Neuron (in vitro differentiated cells): ENCODE measurements around the gene FRMD4B.

ENCODE experiments used
- H2AFZ ChIP-seq: one replicate; pipeline ENCODE4 v1.6.1; 2013; ENCODE audit warnings: low read depth, mild to moderate bottlenecking, inconsistent platforms, low read length, moderate library complexity
- H3K27me3 ChIP-seq: one replicate; pipeline ENCODE4 v1.6.1; 2013; ENCODE audit warnings: low read length; ENCODE audit not compliant: insufficient read depth
- H3K36me3 ChIP-seq: one replicate; pipeline ENCODE4 v1.6.1; 2013; ENCODE audit warnings: low read length; ENCODE audit not compliant: insufficient read depth
- H3K4me1 ChIP-seq: one replicate; pipeline ENCODE4 v1.6.1; 2013; ENCODE audit warnings: low read length; ENCODE audit not compliant: insufficient read depth
- H3K4me3 ChIP-seq: 2 replicates; pipeline ENCODE4 v1.5.1; 2013; ENCODE audit warnings: mild to moderate bottlenecking, low read length, moderate library complexity
- H3K9me3 ChIP-seq: one replicate; pipeline ENCODE4 v1.6.1; 2013; ENCODE audit warnings: low read length

FRMD4B gene

DNA sequence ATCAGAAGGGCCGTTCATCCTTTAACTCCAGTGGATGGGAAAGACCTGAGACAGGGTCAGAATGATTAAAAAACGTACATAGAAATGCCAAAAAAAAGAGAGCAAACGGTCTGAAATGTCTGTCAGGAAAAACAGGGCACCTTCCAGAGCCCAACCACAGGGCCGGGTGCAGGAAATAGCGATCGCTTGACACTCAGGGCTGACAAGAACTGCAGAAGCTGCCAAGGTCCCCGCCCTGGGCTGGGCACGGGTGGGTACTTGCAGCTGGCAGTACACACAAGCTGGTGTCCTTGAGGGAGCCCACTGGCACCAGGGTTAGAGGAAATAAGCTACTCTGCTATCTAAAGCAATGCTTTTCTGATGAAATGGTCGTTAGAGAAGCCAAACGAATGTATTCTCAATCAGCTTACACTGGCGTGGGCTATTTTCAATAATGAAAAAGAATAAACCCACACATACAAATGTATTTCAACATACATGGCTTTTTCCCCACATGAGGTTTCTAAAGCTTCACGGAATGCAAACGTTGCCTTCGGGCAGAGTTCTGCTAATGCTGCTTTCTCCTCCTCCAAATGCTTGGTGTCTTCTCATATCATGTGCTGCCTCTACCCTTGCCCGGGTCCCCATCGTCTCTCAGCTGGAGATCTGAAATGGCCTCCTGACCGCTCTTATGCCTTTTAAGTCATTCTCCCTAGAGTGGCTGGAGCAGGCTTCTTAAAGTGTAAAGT, 15.6 kb downstream of the FRMD4B start:
- H3K9me3 ChIP-seq: no peaks in the 10 kb centered on the region
- no peaks in the 10 kb centered on the region for H3K4me1 ChIP-seq
- H2AFZ ChIP-seq: no peak overlapping the region
- H3K4me3 ChIP-seq: no peak overlapping the region
- H3K27me3 ChIP-seq: no peaks in the 10 kb centered on the region
- no peaks in the 10 kb centered on the region for H3K36me3 ChIP-seq

DNA sequence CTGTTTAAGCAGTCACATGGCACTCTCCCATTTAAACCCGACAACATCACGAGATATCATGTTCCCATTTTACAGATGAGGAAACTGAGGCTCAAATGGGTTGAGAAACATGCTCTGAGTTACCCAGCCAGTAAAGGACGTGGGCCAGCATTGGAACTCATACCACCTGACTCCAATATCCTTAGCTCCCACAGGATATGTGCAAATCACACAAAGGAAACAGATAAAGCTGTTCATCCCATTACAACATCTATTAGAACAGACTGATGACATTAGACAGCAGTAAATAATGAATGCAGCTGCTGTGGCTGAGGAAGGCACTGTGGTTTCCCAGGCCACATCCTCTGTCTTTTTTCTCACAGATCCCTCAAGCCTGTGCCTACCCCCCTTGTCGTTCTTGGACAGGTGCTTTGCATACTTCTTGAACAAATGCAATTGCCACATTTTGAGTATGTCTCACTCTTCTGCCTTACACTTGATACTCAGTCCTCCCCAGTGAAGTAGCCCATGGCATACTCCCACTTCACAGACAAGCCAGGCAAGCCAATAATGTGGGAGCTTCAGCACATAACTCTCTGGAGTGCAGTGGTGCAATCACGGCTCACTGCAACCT, 17.7 kb downstream of the FRMD4B start:
- Histone ChIP-seq H2AFZ (no peak overlapping the region), H3K27me3 (no peaks in the 10 kb centered on the region), H3K4me1 (no peaks in the 10 kb centered on the region), H3K9me3 (no peaks in the 10 kb centered on the region), H3K36me3 (no peaks in the 10 kb centered on the region), H3K4me3 (no peak overlapping the region)

DNA sequence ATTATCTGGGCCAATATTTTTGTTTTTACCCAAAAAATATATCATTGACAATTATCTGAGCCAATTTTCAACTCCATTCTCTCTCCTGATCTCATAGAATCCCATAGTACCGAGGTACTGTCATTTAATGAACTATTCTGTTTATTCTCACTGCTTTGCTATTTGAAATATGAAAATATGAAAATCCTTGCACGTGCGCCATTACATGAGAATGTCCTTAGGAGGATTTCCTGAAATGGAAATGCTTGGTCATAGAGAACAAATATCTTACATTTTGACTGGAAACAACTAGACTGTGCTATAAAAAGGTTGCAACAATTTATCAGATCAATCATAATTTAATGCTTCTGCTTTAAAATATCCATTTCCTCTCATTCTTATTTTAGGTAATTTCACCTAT, 18.3 kb downstream of the FRMD4B start:
- Histone ChIP-seq H2AFZ (no peak overlapping the region), H3K4me3 (no peak overlapping the region), H3K9me3 (no peaks in the 10 kb centered on the region), H3K4me1 (no peaks in the 10 kb centered on the region), H3K36me3 (no peaks in the 10 kb centered on the region), H3K27me3 (no peaks in the 10 kb centered on the region)

DNA sequence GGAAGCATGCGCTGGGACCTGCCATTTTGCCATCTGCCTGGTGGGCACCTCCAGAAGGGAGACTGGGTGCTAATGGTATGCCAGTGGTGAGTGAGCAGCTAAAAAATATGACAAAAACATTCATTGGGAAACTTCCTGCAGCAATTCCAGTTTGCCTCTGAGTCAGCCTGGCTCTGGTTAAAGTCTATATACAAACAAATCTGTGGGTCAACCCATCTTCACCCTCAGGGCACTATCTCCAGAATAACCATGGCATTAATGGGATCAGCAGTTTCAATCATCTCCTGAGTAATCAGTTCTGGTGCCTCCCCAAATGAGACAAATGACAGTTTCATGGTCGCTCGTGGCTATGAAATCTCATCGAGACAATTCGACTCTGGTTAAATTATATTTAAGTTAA, 21.5 kb downstream of the FRMD4B start:
- no peak overlapping the region for H2AFZ ChIP-seq
- H3K4me3 ChIP-seq: no peak overlapping the region
- H3K9me3 ChIP-seq: no peaks in the 10 kb centered on the region
- no peaks in the 10 kb centered on the region for H3K36me3 ChIP-seq
- H3K27me3 ChIP-seq: no peaks in the 10 kb centered on the region
- H3K4me1 ChIP-seq: no peaks in the 10 kb centered on the region

DNA sequence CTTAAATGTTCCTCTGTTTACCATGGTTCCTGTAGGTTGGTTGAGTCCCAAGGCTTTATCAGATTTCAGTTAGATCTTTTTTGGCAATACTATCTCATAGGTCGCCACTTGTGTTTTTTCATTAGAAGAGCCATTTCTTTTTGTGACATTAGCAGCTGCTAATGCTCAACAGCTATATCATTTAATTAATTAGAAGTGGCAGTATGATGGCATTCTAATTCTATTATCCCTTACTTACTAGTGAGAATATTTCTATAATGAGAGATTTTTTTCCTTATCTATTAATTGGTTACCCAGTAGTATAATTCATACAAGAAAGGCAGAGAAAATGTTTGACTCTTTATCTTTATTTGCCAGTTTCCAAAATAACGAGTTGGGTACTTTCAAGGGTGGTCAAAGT, 25.2 kb downstream of the FRMD4B start:
- Histone ChIP-seq H2AFZ (no peak overlapping the region), H3K4me3 (no peak overlapping the region), H3K27me3 (no peaks in the 10 kb centered on the region), H3K9me3 (no peaks in the 10 kb centered on the region), H3K4me1 (no peaks in the 10 kb centered on the region), H3K36me3 (no peaks in the 10 kb centered on the region)

DNA sequence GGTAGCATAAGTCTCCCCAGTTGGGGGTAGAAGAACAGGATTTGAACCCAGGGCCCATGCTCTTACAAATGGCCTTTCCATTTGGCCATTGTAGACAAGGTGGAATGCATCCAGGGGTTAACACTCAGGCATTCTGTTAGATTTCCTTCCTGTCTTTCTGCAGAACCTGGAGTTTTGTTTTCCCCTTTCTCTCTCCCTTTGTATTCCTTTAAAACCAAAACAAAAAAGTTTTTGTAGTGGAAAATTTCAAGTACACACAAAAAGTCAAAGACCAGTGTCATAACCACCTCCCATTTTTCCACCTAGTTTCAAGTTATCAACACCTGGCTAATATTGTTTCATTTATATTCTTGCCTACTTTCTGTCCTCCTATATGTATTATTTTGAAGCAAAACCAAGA, 26.0 kb downstream of the FRMD4B start:
- no peaks in the 10 kb centered on the region for H3K36me3 ChIP-seq
- no peaks in the 10 kb centered on the region for H3K27me3 ChIP-seq
- H2AFZ ChIP-seq: no peak overlapping the region
- no peaks in the 10 kb centered on the region for H3K4me1 ChIP-seq
- no peak overlapping the region for H3K4me3 ChIP-seq
- no peaks in the 10 kb centered on the region for H3K9me3 ChIP-seq

DNA sequence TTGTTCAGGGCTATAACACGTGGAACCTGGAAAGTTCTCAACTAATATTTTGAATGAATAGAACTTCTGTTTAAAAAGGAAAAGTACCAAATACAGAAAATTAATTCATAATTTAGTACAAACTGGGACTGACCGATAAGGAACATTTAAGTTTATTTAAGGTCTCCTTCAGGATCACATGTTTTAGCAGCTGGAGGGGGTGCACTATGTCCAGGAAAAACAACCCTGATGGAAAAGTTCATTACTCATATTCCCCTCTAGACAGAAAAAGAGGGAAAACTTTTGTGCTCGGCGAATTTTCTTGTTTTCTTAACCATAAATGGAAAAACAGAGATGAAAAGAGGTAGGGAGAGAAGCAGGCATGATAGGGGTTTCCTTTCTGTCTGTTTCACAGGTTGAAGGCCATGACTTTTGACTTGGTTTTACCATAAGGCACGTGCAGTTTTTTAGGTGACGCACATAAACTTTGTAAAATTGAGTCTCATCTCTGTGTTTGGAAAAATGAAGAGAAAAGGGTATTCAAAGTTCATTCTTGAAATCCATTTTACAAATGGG, 26.5 kb downstream of the FRMD4B start:
- H3K36me3 ChIP-seq: no peaks in the 10 kb centered on the region
- no peak overlapping the region for H2AFZ ChIP-seq

DNA sequence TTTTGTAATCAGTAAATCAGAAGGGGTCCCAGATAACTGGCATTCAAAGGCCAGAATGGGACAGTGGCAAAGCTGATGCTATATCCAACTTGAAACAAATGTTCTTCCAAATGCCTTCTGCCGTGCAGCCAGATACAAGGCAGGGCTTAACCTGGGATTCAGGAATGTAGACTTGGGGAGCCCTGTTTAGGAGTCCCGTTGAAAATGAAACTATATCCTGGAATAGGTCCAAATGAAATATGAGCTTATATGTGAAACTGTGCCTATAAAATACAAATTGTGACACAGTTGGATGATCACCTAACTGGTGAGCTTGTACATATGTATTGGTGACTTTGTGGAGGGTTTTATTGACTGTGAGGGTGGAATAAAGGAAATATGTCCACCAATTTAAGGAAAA, 28.7 kb downstream of the FRMD4B start:
- no peak overlapping the region for H2AFZ ChIP-seq
- no peaks in the 10 kb centered on the region for H3K36me3 ChIP-seq
- H3K27me3 ChIP-seq: no peaks in the 10 kb centered on the region
- H3K4me3 ChIP-seq: no peak overlapping the region
- no peaks in the 10 kb centered on the region for H3K9me3 ChIP-seq
- H3K4me1 ChIP-seq: no peaks in the 10 kb centered on the region

More for the DNA sequence above, 26.5 kb downstream of the FRMD4B start:
- Histone ChIP-seq H3K9me3 (no peaks in the 10 kb centered on the region), H3K4me1 (no peaks in the 10 kb centered on the region), H3K4me3 (no peak overlapping the region), H3K27me3 (no peaks in the 10 kb centered on the region)

DNA sequence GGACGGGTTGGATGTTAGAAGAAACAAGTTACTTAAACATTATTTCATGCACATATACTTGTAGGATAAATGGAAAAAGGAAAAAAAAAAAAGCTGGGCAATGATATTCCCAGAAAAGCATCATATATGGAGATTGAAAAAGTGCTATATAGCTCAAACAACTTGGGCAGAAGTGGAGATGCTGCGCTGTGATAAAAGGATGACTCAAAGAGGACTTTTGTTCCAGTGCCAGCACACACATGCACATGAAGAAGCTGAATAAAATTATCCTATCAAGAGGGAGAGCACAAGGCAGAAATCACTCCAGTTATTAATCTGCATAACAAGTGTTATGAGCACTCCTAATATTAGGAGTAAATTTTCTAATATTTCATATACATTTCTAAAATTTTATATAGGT, 30.9 kb downstream of the FRMD4B start:
- no peak overlapping the region for H2AFZ ChIP-seq
- no peaks in the 10 kb centered on the region for H3K4me1 ChIP-seq
- H3K36me3 ChIP-seq: no peaks in the 10 kb centered on the region
- H3K27me3 ChIP-seq: no peaks in the 10 kb centered on the region
- H3K9me3 ChIP-seq: no peaks in the 10 kb centered on the region
- no peak overlapping the region for H3K4me3 ChIP-seq

DNA sequence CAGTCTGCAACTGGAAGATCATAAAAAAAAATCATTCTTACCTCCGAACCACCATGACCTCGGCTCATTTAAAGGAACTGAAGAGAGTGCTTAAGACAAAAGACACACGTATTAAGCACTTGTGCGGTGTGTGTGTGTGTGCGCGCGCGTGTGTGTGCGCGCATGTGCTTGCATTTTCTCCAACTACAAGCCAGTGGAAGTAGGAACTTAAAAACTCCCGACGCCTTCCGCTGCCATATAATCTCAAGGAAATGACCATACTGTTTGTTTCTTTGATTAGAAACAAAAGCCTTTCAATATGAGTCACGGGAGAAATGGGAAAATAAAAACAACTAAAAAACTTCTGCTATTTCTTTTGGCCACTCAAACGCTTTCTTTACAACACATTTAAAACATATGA, 32.4 kb downstream of the FRMD4B start:
- Histone ChIP-seq H3K9me3 (no peaks in the 10 kb centered on the region), H3K4me1 (no peaks in the 10 kb centered on the region), H3K36me3 (no peaks in the 10 kb centered on the region), H3K4me3 (no peak overlapping the region), H2AFZ (no peak overlapping the region), H3K27me3 (no peaks in the 10 kb centered on the region)

DNA sequence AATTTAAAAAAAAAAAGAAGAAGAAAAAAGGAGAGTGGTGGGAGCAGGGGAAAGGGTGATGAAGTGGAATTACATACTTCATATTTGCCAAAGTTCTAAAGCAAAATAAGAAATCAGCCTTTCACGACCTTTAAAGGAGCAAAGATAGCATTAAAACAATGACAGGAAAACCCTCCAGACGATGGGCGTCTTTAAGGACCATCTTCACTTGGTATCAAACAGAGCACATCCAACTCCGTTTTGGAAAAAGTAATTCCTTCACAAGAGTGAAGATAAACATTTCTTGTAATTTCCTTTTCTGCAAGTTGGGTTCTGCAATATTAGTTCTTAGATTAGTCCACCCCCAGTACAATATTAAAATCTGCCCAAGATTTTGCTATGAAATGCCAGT, 32.8 kb downstream of the FRMD4B start:
- Histone ChIP-seq H3K4me3 (no peak overlapping the region), H3K4me1 (no peaks in the 10 kb centered on the region), H3K9me3 (no peaks in the 10 kb centered on the region), H2AFZ (no peak overlapping the region), H3K36me3 (no peaks in the 10 kb centered on the region), H3K27me3 (no peaks in the 10 kb centered on the region)

DNA sequence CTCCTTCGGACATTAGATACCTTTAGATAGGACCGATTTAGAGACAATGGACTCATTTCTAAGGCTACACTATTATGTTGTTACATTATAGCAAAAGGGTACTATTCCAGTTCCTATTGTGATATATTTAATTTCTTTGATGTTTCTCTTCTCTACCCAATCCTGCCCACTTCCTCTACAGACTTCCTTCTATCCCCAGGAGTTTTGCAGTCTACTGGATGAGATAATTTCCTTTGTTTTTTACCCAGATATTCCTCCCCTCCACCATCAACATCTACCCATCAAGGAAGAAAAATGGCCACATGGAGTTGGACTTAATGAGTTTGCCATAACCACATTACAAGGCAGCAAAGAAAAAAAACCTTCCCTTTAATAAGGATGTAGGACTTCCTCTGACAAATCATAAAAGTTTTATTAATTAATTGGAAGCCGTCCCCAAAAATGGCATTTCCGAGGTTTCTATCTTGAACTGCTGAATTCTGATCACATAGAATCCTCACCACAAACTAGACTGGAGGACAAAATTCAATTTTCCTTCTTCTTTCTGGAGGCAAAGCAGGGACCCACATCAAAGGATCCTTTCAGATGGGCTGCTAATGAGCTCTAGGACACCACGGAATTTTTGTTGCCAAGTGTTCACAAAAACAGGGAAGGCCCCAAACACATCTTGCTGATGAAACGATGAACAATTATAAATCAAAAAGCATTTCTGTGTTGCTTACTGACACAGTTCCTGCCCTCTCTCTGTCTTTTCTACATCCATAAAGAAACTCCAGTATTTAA, 33.4 kb downstream of the FRMD4B start:
- H3K9me3 ChIP-seq: no peaks in the 10 kb centered on the region
- H2AFZ ChIP-seq: no peak overlapping the region
- no peaks in the 10 kb centered on the region for H3K4me1 ChIP-seq
- no peaks in the 10 kb centered on the region for H3K36me3 ChIP-seq
- no peak overlapping the region for H3K4me3 ChIP-seq
- H3K27me3 ChIP-seq: no peaks in the 10 kb centered on the region

DNA sequence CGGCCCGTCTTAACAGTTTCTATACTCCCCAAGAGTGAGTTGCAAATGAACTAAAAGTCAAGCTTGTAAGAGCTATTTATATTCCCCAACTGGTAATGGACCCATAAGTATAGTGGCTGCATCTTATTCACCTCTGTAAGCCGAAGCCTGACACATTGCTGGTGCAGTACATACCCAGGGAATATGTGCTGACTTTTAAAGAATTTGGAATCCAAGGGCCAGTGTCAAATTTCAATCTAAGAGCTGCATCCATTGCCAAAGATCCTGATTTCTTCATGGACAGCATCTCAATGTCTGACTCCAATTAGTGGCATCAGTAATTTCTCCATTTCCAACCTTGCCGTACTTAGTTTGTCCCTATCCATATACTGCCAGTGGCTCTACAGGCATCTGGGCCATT, 42.0 kb downstream of the FRMD4B start:
- H3K4me1 ChIP-seq: no peaks in the 10 kb centered on the region
- H3K4me3 ChIP-seq: no peak overlapping the region
- no peak overlapping the region for H2AFZ ChIP-seq
- no peaks in the 10 kb centered on the region for H3K9me3 ChIP-seq
- H3K36me3 ChIP-seq: no peaks in the 10 kb centered on the region
- no peaks in the 10 kb centered on the region for H3K27me3 ChIP-seq
